HG02623 (cell line): ENCODE measurements around the gene GJC1.

Experiments
- ATAC-seq: cut with Tn5 transposase; IDR thresholded peaks from one replicate; pipeline ENCODE4 v1.9.1; 2021; ENCODE audit warnings: moderate library complexity; ENCODE audit not compliant: unreplicated experiment

GJC1 gene

DNA sequence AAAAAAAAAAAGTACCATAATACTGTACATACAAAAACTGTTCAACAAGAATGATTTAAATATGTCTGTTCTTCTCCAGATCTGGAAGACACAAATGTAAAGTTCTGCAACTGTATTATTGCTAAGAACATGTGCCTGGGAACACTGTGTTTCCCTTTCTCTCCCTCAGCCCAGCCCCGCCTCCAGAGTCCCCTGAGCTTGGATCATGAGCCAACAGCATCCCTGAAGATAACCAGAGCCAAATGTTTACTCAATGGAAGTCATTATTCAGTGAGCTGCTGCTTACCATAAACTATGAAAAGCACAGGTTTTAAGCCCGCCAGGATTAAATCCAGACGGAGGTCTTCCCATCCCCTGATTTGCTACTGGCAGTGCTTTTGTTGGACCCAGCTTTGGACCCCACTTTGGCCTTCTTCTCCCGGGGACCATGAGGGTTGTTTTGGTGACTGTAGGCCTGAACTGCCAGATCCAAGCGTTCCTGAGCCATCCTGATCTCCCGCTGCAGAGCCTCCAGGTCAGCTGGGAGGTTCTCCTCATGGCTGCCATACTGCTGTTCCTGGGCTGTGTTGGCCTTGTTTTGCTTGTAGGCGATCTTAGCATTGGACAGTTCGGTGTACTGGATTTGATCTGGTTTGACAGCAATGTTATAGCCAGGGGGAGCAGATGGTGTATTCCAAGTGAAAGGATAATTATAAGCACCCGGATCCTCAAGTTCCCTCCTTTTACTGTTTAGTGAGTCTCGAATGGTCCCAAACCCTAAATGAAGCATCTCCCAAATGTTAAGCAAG, 25.6 kb downstream of the GJC1 start:
- no peak for ATAC-seq

DNA sequence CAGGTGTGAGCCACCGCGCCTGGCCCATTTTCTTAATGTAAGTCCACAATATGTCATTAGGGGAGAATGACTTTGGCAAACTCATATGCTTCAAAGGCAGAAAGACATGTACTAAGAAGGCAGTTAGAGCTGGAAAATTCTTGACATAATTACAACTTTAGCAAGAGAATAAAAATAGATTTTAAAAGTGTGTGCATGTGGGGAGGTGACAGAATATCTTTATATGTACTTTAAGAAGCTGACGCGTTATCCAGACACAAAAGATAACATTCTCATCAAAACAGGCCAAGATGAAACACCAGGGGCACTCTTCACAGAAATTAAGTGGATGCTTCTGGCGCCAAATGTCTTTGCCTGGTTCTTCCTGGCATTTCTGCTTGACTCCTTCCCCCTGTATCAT, 28.2 kb downstream of the GJC1 start:
- ATAC-seq, result no peak

DNA sequence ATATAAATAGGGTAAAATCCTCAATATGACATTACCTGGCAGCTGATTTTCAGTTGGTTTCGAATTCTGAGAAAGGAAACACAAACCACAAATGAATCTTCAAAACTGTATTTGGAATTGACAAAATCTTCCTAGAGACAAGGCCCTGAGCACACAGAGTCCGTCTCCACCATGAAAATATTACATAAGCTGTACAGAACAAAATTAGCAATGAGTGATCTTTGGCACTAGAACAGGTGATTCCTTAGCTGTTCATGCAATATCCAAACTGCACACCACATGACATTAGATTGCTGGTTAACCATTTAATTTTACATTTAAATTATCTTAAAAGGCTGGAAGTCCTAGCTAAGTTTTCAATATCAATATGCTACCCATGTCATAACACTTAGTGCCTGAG, 31.7 kb downstream of the GJC1 start:
- ATAC-seq, result no peak

DNA sequence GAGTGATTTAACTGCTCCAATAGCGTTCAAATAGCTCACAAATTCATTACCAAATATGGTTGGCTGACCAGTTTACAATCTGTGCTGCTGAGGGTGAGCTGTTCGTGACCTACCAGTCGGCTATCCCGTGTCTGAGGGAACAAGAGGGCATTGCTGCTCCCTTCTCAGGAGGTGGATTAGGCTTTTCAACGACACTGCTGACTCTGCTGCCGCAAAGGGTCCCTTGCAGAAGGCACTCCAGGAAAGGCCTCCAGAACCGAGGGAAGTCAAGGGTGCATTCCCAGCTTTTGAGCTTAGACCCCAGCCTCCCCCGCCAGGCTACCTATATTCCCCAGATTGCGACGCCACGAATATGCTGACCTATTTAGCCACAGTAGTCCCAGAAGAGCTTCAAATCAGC, 32.3 kb downstream of the GJC1 start:
- no peak for ATAC-seq

DNA sequence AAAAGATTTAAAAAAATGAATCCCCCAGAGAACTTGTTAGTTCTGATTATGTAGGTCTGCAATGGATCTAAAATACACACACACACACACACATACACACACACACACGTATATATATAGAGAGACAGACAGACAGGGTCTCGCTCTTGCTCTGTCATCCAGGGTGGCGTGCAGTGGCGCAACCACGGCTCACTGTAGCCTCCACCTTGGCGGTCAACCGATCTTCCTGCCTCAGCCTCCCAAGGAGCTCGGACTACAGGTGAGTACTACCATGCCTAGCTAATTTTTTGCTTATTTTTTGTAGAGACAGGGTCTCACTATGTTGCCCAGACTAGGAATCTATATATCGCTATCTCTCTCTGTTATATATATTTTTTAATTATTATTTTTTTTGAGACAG, 33.4 kb downstream of the GJC1 start:
- ATAC-seq, result no peak

DNA sequence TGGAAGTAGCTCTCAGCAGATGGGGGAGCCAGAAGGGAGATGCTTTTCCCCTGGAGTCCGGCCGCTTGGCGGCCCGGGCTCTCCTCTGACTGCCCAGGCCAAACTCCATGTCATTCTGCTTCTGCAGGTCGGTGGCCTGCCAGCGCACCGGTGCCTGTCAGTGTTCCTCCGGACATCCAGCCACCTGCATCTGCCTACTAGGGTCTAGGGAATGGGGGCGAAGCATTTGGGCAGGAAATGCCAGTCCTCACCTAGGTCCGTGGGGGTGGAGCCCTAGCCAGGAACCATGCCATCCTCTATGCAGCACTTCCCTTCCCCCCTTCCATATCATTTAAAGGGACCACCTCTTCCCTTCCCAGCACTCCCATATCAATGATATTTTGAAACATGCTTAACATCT, 34.2 kb downstream of the GJC1 start:
- ATAC-seq, result no peak

DNA sequence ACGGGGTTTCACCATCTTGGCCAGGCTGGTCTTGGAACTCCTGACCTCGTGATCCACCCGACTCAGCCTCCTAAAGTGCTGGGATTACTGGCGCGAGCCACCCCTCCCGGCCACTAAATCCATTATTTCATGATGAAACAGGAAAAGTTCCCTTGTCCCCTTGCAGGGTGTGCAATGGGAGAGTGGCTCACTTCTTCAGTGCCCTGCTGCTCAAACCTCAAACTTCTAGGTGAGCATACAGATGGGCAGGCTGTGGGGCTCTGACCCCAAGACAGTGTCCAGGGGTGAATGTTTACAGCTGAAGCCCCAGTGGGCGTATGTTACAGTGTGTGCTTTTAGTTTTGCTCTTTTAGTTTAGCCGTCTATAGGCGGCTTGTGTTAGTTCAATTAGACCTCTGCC, 34.7 kb downstream of the GJC1 start:
- ATAC-seq, result no peak

DNA sequence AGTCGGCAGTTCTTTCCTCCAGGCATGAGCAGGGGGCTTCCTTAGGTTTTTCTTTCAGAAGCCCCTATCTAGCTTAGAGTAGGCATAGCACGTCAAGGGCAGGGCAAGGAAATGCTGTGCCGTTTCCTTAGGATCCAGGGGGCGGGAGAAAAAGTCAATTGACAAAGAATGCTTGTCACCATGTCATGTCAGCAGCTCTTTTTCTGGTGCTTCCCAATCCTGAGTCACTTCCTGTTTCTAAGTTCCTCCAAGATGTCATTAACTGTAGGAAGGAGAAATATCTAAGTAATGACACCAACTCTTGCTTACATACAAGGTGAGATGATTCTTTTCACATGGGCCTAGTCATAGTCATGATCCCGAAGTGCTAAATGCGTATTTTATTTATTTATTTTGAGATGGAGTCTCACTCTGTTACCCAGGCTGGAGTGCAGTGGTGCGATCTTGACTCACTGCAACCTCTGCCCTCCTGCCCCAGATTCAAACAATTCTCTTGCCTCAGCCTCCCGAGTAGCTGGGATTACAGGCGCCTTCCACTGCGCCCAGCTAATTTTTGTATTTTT, 35.2 kb downstream of the GJC1 start:
- no peak for ATAC-seq

DNA sequence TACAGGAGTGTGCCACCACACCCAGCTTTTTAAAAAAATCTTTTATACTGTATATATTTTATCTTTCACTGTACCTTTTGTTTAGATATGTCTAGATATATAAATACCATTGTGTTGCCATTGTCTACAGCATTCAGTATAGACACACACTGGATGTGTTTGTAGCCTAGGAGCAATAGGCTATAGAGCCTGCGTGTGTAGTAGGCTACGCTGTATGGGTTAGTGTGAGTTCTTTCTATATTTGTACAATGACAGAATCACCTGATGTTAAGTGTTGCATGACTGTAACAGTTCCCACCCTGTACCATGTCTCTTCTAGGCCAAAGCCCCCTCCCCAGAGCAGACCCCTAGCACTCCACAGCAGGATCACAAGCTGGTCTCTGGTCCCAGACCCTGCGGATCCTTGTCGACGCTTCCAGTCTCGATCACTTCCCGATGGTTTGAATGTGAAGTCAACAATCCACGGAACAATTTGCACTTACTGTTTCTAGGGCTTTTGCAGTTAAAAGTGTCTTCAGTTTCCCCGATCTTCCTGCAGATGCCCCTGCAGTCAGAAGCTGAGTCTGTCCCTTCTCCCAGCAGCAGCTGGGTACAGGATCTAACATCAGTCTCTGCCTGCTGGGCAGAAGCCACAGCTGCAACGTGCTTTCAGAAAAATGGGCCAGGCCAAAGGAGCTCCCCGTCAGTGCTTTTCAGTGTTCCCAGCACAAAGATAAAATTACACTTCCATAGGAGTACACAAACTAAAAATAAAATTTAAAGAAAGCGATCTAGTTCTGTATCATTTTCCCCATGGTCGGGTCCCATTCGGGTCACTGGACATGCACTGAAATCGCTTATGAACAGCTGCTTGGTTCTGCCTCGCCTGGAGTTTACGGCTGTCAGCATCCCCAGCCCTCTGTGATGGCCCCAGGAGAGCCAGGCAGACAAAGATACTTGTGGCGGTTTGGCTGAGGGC, 35.9 kb downstream of the GJC1 start:
- ATAC-seq, result no peak

DNA sequence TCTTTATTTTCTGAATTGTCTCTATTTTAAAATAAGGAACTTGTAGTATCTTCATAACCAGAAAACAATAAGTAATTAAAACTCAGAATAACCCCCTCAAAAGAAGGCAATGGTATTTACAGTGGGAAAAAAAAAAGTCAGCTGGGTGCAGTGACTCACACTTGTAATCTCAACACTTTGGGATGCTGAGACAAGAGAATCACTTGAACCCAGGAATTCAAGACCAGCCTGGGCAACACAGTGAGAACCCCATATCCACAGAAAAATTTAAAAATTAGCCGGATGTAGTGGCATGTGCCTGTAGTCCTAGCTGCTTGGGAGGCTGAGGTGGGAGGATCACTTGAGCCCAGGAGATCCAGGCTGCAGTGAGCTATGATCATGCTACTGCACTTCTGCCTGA, 37.8 kb downstream of the GJC1 start:
- ATAC-seq, result no peak

DNA sequence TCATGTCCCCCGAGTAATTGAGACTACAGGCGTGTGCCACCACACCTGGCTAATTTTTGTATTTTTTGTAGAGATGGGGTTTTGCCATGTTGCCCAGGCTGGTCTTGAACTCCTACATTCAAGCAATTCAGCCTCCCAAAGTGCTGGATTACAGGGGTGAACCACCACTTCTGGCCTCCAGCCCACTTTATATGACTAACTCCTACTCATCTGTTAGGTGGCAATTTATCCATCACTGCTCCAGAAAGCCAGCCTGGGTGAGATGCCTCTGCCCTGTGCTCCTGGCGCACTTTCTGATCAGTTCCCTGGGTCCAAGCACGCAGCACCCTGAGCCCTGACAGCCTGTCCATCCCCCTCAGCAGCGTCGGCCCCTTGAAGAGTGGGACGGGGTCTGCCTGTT, 41.9 kb downstream of the GJC1 start:
- ATAC-seq, result no peak

DNA sequence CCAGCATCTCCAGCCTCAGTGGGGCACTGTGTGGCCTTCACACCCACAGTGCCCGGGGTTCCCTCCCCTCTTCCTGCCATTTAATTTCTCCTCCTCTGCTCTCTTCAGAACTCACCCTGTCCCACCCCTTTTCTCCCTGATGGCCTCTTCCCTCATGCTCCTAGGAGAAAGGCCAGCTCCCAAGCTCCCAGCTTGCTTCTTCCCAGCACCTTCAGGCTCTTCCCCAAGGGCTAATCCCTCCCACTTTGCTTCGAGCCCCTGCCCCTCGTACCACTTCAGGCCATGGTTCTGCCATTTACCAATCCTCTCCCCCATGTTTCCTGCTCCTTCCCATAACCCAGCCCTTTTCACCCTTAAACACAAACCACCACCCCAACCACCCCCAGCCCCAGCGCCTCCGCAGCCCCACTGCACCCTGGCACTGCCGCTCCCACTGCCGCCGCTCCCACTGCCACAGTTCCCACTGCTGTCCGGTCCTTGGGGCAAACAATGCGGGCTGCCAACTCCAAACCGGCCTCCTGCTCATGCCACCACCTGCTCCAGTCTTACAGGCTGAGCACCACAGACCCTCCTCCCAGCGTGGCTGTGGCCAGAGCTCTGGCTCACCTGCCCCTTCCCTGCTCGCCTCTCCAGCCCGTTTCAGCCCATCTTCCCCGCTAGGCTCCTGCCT, 42.7 kb downstream of the GJC1 start:
- no peak for ATAC-seq

DNA sequence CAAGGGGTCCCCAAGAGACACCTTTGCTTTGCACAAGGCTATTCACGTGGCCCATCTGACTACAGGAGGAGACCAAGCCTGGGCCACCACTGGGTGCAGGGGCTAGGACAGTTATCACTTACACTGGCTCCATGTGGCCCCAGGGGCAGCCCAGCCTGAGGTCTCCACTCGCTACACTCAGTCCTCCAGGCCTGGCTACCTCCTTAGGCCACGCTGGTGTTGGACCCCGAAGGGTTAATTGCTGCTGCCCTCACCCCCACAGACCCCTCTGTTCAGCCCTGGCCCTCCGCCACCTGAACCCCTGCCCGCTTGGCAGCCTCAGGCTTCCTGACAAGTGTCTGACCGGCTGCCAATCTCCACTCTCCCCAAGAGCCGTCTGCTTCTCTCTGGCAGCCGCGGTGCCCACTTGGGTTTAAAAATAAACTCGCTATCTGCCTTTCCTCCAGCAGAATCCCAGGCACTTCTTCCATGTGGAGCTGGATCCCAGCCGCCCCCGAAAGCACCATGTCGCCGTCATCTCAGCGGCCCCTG, 43.5 kb downstream of the GJC1 start:
- ATAC-seq, result no peak

DNA sequence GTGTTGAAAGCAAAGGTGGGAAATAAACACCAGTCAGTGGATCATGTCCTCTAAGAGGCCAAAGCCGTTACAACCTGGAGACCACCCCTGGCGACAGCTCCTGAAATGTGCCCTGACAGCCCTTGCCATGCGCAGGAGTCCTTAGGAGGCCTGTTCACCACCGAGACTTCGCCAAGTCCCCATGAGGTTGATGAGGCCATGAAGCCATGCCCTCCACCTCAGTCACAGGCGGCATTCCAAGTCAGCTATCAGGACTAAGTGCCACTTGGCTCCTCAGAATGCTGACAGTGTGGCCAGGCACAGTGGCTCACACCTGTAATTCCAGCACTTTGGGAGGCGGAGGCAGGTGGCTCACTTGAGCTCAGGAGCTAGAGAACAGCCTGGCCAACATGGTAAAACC, 44.2 kb downstream of the GJC1 start:
- no peak for ATAC-seq

DNA sequence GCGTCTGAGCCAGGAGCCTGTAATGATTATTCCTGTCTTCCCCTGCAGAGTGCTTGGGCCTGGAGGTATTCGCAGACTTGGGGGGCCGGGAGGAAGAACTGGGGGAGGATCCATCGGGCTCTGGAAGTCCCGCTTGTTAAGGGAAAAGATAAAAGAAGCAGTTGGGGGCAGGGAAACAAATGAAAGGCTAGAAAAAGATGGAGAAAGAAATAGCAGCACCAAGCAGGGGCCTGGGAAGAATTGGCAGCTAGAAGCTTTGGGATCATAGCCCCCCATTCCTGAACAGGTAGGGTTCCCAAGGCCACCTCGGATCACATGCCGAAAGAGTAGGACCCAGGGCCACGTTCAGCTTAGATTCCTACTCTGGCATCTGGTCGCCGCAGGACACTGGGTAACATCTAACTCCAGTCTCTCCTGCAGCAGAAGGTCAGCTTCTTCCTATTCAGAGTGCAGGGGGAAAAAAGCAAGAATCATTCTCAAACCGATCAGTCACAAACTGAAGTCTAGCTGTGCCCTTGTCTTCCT, 47.7 kb downstream of the GJC1 start:
- ATAC-seq, result no peak

DNA sequence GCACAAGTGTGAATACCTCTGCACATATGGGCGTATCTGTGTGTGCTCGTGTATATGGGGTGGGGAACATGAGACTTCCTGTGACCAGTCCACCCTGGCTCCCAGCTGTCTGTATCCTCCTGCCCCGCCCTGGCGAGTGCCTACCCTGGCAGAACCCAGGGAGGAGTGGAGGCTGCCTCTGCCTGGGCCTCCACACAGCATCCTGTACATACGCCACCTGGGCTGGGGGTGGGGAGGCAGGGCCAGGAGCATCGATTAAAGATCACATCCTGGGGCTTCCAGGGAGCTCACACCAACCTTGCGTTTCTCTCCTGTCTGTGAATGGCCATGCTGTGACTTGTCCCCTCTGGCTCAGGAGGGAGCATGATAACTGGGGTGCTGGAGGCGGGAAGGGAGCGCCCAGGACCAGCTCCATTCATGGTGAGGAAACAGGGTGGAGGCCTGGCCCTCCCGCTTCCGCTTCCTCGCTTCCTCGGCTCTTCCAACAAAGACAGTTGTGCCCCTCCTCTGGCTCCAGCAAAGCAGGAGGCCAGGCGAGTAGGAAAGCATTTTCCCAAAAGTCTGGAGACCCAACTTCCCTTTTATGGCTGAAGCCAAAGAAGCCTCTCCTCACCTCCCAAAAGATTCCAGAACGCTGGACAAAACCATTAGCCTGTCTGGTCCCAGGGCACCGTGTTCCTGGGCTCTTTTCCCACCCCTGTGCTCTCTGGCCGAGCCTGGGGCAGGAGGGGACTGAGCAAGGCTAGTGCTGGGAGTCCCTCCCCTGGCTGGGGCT, 48.3 kb downstream of the GJC1 start:
- no peak for ATAC-seq

DNA sequence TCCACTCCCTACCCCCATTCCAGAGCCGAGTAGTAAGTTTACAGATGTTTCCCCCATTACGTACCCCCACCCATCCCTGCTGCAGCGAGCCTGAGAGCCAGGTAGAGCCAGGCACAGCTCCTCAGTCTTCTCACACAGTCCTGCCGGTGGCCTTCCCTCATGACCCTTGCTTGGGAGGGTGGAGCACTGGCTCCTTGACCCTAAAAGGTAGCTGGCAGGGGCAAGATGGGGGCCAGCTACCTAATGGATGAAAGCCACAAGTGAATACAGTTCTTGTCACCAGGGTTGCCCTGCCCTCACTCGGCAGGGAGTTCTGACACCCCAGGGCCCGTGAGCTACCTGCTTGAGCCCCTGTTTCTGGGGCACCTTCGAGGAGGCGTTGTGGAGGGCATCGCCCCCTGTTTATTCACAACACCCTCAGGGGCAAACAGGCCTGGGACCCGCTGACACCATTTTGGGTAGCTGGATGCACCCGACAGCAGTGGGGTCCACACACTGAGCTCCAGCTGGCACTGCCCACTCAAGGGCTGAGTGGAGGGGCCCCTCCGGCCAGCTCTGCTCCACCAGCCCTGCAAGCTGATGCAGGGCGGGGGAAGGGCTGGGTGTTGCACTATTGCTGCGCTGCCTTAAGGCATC, 49.1 kb downstream of the GJC1 start:
- no peak for ATAC-seq

DNA sequence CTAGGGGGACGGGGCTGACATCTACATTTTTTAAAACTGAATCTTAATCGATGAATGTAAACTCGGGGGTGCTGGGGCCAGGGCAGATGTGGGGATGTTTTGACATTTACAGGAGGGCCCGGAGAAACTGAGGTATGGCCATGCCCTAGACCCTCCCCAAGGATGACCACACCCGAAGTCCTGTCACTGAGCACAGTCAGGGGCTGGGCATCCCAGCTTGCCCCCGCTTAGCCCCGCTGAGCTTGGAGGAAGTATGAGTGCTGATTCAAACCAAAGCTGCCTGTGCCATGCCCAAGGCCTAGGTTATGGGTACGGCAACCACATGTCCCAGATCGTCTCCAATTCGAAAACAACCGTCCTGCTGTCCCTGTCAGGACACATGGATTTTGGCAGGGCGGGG, 49.9 kb downstream of the GJC1 start:
- ATAC-seq, result no peak

DNA sequence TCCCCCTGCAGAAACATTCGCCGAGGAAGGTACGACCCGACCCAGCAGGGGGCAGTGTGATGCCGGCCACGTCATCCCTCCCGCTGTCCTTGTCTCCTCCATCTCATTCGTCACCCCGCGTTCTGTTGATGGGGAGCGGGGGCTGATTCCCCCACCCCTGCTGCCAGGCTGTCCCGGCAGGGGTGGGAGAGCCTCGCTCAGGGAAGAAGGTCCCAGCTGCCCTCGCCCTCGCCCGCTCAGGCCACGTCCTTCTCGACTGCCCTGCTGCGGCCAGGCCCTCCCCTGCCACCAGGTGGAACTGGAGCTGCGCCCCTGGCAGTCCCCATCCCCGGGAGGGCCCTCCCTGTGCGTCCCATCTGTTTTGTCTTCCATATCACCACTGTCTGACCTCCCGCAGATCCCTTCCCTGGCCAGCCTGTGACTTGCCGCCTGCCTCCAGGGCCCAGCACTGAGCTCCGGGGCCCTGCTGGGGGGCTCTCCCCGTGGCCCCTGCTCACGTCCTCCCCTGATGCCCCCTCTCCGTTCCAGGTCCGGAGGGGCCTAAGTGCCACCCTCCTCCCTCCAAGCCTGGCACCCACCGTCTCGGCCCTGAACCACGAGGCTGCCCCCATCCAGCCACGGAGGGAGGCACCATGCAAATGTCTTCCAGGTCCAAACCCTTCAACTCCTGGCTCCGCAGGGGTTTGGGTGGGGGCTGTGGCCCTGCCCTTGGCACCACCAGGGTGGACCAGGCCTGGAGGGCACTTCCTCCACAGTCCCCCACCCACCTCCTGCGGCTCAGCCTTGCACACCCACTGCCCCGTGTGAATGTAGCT, 50.7 kb downstream of the GJC1 start:
- no peak for ATAC-seq
